Common myeloid progenitor, CD34-positive (primary cell): ENCODE results near the gene UBXN10.
A peak's percentile ranks its signal among the peaks of the same experiment; 100 is the strongest.

ENCODE experiments used
- CTCF ChIA-PET: fragments of 350-600 bp; sonication (Branson Sonifier 250); formaldehyde crosslinking; loops from one replicate; lab custom pipeline; 2021; ENCODE audit warnings: antibody characterized with exemption; lab: Charles Lee
- POLR2A ChIA-PET: fragments of 350-600 bp; sonication (Branson Sonifier 250); formaldehyde crosslinking; loops from one replicate; lab custom pipeline; 2021; ENCODE audit warnings: antibody characterized with exemption; lab: Charles Lee
- DNase-seq, 3 donors: peaks; one replicate each; pipeline versions ENCODE4 v3.0.0 to v3.0.0-alpha.2; 2013
- H3K27ac ChIP-seq, 2 experiments: 1 replicate in 1 of 2; 2 replicates in 1 of 2; pipeline ENCODE4 v1.7.0; 2013; ENCODE audit warnings: inconsistent platforms in 2 of 2, low read length in 2 of 2, mild to moderate bottlenecking in 2 of 2, low read depth in 1 of 2, moderate library complexity in 1 of 2; ENCODE audit not compliant: severe bottlenecking in 2 of 2, insufficient read depth in 1 of 2, poor library complexity in 1 of 2
- H3K27me3 ChIP-seq, 5 experiments: replicated peaks in 2 of 5; 1 replicate in 3 of 5; 2 replicates in 2 of 5; pipeline versions ENCODE4 v1.6.1 to v1.7.0; 2013; ENCODE audit warnings: low read length in 4 of 5, mild to moderate bottlenecking in 2 of 5, moderate library complexity in 2 of 5, inconsistent platforms in 1 of 5; ENCODE audit not compliant: insufficient read depth in 5 of 5, control insufficient read depth in 4 of 5
- H3K36me3 ChIP-seq, 4 experiments: 1 replicate in 2 of 4; 2 replicates in 2 of 4; pipeline versions ENCODE4 v1.6.1 to v1.7.0; 2013; ENCODE audit warnings: low read length in 3 of 4, control low read depth in 1 of 4, mild to moderate bottlenecking in 1 of 4; ENCODE audit not compliant: control insufficient read depth in 4 of 4, insufficient read depth in 4 of 4
- H3K4me1 ChIP-seq, 4 experiments: 1 replicate in 3 of 4; 2 replicates in 1 of 4; pipeline versions ENCODE4 v1.6.1 to v1.7.1; 2013; ENCODE audit warnings: low read length in 3 of 4, mild to moderate bottlenecking in 3 of 4, control low read depth in 1 of 4, inconsistent platforms in 1 of 4, moderate library complexity in 1 of 4; ENCODE audit not compliant: control insufficient read depth in 4 of 4, insufficient read depth in 4 of 4; ENCODE audit errors: control extremely low read depth in 1 of 4
- H3K4me3 ChIP-seq, 7 experiments: 1 replicate in 4 of 7; 2 replicates in 3 of 7; pipeline versions ENCODE4 v1.5.1 to v1.7.0; 2013; ENCODE audit warnings: mild to moderate bottlenecking in 7 of 7, low read length in 6 of 7, moderate library complexity in 6 of 7, inconsistent platforms in 2 of 7, low read depth in 2 of 7, control low read depth in 1 of 7; ENCODE audit not compliant: insufficient read depth in 4 of 7, control insufficient read depth in 1 of 7; ENCODE audit errors: extremely low read depth in 1 of 7
- H3K9me3 ChIP-seq, 5 experiments: 1 replicate in 4 of 5; 2 replicates in 1 of 5; pipeline versions ENCODE4 v1.6.1 to v1.7.1; 2013; ENCODE audit warnings: low read length in 4 of 5, mild to moderate bottlenecking in 2 of 5, inconsistent platforms in 1 of 5, low read depth in 1 of 5, moderate library complexity in 1 of 5; ENCODE audit not compliant: control insufficient read depth in 4 of 5, insufficient read depth in 2 of 5; ENCODE audit errors: control extremely low read depth in 1 of 5
- WGBS: methylation state at CpG from one replicate; pipeline ENCODE4 v1.1.5; 2013; ENCODE audit not compliant: insufficient coverage; 5-methylcytosine and 5-hydroxymethylcytosine counted together

Gene UBXN10

DNA sequence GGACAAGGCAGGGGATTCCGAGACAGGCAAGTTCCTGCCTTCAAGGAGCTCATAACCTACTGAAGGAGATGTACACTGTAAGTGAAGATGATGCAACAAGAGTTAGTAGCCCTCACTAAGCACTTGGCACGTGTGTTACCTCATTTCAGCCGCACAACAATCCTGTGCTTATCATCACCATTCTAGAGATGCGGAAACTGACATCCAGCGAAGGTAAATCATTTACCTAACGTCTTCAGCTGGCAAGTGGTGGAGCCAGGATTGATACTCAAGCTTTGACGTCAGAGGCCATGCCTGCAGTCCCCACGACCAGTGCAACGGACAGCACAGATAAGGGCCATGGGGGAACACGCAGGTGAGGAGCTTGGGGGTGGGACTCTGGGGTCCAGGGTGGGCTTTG, 2.9 kb upstream of the UBXN10 start:
- Histone ChIP-seq H3K27me3 (peaks cover 0 to 76% (median 32%) of the 10 kb centered on the region in 5 experiments), H3K4me3 (no peak overlapping the region), H3K4me1 (peaks cover 0 to 14% (median 9%) of the 10 kb centered on the region in 4 experiments), H3K27ac (no peak overlapping the region), H3K36me3 (no peaks in the 10 kb centered on the region), H3K9me3 (peaks cover 0 to 6% (median 0%) of the 10 kb centered on the region in 5 experiments)
- ChIA-PET POLR2A (no interaction called here), CTCF (interaction anchor here (1.1 to 1.6 kb wide), 3 partner anchors 11 to 29 kb away, joined by 4 to 5 read pairs (median 4); no protein-coding TSS in a partner anchor)
- no peak for DNase-seq
- 90% methylated on average over 10 of the region's 10 CpGs for WGBS

GRCh38 chr1:20183616-20184271, 2.2 kb upstream of the UBXN10 start:
- no peak for DNase-seq
- WGBS: 89% methylated on average over 4 of the region's 13 CpGs
- no peak overlapping the region for H3K27ac ChIP-seq
- H3K9me3 ChIP-seq: peaks cover 0 to 6% (median 0%) of the 10 kb centered on the region in 5 experiments
- H3K36me3 ChIP-seq: no peaks in the 10 kb centered on the region
- POLR2A ChIA-PET: no interaction called here
- H3K4me1 ChIP-seq: peaks cover 0 to 14% (median 9%) of the 10 kb centered on the region in 4 experiments
- CTCF ChIA-PET: interaction anchor here (1.1 to 1.6 kb wide), 2 partner anchors 12 to 30 kb away, joined by 4 read pairs; no protein-coding TSS in a partner anchor
- H3K27me3 ChIP-seq: peaks cover 0 to 83% (median 39%) of the 10 kb centered on the region in 5 experiments
- H3K4me3 ChIP-seq: no peak overlapping the region

- WGBS: 62% methylated on average over 5 of the region's 6 CpGs
- H3K27ac ChIP-seq: no peak overlapping the region
- H3K4me1 ChIP-seq: peaks cover 0 to 14% (median 9%) of the 10 kb centered on the region in 4 experiments
- peaks cover 0 to 86% (median 46%) of the 10 kb centered on the region in 5 experiments for H3K27me3 ChIP-seq
- no peaks in the 10 kb centered on the region for H3K36me3 ChIP-seq
- ChIA-PET CTCF (no interaction called here), POLR2A (no interaction called here)
- H3K9me3 ChIP-seq: peaks cover 0 to 6% (median 0%) of the 10 kb centered on the region in 5 experiments
- no peak overlapping the region for H3K4me3 ChIP-seq
- no peak for DNase-seq
These were observed 1.4 kb upstream of the UBXN10 start for GRCh38 chr1:20184481-20184900.

DNA sequence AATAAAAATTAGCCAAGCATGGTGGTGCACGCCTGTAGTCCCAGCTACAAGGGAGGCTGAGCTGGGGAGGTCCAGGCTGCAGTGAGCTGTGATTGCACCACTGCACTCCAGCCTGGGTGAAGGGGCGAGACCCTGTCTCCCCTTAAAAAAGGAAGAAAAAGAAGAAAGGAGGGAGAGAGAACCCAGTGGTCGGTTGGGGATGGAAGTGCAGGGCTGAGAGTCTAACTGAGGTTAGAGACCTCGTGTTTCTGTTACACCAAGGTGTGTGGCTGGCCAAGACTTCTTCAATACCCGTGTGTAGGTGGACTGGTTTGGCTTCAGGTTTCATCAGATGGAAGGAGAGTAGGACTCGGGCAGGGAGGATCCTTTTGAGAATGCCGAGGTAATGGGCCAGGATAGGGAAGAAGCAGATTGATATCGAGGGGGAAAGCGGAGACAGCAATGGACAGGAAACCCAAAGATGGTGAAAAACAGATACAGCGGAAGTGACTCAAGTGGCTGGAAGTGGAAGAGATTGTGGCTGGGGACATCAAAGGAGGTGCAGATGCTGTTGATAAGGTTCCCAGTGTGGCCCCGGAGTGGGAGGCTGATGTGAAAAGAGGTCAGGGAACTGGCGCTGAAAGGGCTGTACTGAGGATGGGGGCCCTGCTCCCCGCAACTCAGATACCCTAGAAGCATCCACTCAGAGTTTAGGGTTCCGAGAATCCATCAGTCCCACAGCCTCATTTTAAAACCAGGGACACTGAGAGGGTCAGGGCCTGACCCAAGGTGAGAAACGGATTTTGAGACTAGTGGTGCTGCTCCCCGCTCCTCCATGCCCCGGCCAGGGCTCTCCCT, 681 bp upstream of the UBXN10 start:
- Histone ChIP-seq H3K36me3 (no peaks in the 10 kb centered on the region), H3K27me3 (peaks cover 0 to 88% (median 50%) of the 10 kb centered on the region in 5 experiments), H3K27ac (peak overlapping the region in 1 of 2 experiments; percentile 38), H3K4me1 (peaks cover 0 to 14% (median 9%) of the 10 kb centered on the region in 4 experiments), H3K9me3 (no peaks in the 10 kb centered on the region), H3K4me3 (peak overlapping the region in 2 of 7 experiments; percentile 30)
- peak in 2 of 3 donors; percentile 21 to 36 for DNase-seq
- ChIA-PET CTCF (no interaction called here), POLR2A (no interaction called here)
- WGBS: 38% methylated on average over 12 of the region's 17 CpGs

- no peak overlapping the region for H3K4me3 ChIP-seq
- H3K9me3 ChIP-seq: no peaks in the 10 kb centered on the region
- ChIA-PET POLR2A (no interaction called here), CTCF (interaction anchor here (0.7 to 1.7 kb wide), 3 partner anchors 9 to 34 kb away, joined by 4 to 8 read pairs (median 6); no protein-coding TSS in a partner anchor)
- H3K27ac ChIP-seq: peak overlapping the region in 1 of 2 experiments; percentile 62
- no peaks in the 10 kb centered on the region for H3K36me3 ChIP-seq
- H3K4me1 ChIP-seq: peaks cover 0 to 14% (median 9%) of the 10 kb centered on the region in 4 experiments
- H3K27me3 ChIP-seq: peaks cover 0 to 94% (median 59%) of the 10 kb centered on the region in 5 experiments
- peak in 2 of 3 donors; percentile 25 to 50 for DNase-seq
- 71% methylated on average over 2 of the region's 7 CpGs for WGBS
These were observed 1.4 kb downstream of the UBXN10 start for GRCh38 chr1:20187103-20187812.

DNA sequence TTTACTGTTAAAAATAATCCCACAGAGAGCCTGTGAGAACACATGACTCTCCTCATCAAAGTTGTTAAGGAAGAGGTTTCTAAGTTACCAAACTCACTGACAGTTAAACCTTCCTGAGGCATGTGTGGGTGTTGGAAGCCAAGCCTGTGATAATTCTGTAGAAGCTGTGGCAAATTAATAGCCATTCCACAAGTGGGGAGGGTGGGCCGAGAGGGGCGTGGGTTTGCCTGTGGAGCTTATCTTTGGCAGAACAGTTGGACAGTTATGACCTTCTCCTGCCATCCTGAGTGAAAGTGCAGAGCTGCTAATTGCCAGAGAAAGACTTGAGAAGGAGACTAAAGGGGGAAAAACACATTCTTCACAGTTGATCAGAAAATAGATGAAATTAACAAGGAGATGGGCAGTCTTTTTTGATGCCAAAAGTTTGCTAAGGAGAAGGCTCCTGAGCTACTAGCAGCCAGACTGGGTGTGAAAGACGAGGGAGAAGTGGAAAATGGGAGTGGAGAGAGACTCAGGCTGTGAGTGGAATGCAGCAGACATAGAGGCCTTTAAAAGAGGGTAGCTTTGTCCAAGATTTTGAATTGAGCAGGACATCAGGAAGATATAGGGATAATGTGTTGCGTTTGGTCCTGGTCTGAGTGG, 2.0 kb downstream of the UBXN10 start:
- ChIA-PET POLR2A (no interaction called here), CTCF (interaction anchor here (0.6 to 1.7 kb wide), 5 partner anchors 10 to 482 kb away, joined by 3 to 8 read pairs (median 4); no protein-coding TSS in a partner anchor)
- no peaks in the 10 kb centered on the region for H3K36me3 ChIP-seq
- H3K27ac ChIP-seq: peak overlapping the region in 1 of 2 experiments; percentile 62
- DNase-seq: peak in 1 of 3 donors; percentile 32
- no peaks in the 10 kb centered on the region for H3K9me3 ChIP-seq
- H3K4me1 ChIP-seq: peaks cover 0 to 14% (median 9%) of the 10 kb centered on the region in 4 experiments
- H3K27me3 ChIP-seq: peaks cover 0 to 96% (median 63%) of the 10 kb centered on the region in 5 experiments
- no peak overlapping the region for H3K4me3 ChIP-seq
- WGBS: 55% methylated on average over 4 of the region's 4 CpGs
